ENCODE measurements around the gene BMPR1B.

DNA sequence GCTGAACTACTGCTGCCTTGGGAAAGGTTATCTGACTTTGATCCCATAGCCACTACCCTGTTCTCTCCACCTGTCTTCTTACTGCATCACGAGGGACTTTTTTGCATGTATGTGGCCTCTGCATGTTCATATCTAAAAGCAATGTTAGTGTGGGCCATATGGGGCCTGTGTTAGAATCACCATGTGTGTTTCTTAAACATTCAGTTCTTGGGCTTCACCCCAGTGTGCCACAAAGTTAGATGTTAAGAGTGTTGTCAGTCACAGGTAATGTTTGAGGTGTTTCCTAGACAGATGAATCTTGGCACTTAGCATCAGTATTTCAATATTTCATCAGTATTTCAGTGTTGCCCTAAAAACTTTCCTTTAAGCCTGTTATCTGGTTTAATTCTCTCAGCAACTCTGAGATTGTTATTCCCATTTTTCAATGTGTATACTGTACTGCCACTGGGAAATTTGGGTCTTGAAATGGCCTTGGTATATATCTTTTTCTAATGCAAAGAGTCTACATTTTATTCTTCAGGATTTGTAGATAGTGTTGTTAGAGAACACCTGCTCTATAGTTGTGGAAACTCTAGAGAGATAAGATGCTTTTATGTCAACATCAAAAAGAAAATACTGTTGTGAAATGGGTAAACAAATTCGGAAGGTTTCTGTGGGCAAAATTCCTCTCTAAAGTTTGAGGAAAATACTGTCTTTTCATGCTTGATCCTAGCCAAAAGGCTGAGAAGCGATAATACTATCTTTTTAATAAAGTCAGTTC, 259.7 kb downstream of the BMPR1B start:
- TF ChIP-seq, protein P1, sequence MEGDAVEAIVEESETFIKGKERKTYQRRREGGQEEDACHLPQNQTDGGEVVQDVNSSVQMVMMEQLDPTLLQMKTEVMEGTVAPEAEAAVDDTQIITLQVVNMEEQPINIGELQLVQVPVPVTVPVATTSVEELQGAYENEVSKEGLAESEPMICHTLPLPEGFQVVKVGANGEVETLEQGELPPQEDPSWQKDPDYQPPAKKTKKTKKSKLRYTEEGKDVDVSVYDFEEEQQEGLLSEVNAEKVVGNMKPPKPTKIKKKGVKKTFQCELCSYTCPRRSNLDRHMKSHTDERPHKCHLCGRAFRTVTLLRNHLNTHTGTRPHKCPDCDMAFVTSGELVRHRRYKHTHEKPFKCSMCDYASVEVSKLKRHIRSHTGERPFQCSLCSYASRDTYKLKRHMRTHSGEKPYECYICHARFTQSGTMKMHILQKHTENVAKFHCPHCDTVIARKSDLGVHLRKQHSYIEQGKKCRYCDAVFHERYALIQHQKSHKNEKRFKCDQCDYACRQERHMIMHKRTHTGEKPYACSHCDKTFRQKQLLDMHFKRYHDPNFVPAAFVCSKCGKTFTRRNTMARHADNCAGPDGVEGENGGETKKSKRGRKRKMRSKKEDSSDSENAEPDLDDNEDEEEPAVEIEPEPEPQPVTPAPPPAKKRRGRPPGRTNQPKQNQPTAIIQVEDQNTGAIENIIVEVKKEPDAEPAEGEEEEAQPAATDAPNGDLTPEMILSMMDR (IDR thresholded peaks at IDR 0.05) = no peak
- TF ChIP-seq POLR2AphosphoS5 (IDR thresholded peaks at IDR 0.05; ENCODE audit: low read depth, low read length) (no peak), SIN3A (IDR thresholded peaks at IDR 0.05; ENCODE audit: borderline replicate concordance, insufficient read depth, low read depth, low read length) (no peak), TCF7L2 (IDR thresholded peaks at IDR 0.05; ENCODE audit: low read depth, low read length) (no peak)
- TF ChIP-seq, protein P2, sequence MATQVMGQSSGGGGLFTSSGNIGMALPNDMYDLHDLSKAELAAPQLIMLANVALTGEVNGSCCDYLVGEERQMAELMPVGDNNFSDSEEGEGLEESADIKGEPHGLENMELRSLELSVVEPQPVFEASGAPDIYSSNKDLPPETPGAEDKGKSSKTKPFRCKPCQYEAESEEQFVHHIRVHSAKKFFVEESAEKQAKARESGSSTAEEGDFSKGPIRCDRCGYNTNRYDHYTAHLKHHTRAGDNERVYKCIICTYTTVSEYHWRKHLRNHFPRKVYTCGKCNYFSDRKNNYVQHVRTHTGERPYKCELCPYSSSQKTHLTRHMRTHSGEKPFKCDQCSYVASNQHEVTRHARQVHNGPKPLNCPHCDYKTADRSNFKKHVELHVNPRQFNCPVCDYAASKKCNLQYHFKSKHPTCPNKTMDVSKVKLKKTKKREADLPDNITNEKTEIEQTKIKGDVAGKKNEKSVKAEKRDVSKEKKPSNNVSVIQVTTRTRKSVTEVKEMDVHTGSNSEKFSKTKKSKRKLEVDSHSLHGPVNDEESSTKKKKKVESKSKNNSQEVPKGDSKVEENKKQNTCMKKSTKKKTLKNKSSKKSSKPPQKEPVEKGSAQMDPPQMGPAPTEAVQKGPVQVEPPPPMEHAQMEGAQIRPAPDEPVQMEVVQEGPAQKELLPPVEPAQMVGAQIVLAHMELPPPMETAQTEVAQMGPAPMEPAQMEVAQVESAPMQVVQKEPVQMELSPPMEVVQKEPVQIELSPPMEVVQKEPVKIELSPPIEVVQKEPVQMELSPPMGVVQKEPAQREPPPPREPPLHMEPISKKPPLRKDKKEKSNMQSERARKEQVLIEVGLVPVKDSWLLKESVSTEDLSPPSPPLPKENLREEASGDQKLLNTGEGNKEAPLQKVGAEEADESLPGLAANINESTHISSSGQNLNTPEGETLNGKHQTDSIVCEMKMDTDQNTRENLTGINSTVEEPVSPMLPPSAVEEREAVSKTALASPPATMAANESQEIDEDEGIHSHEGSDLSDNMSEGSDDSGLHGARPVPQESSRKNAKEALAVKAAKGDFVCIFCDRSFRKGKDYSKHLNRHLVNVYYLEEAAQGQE (IDR thresholded peaks at IDR 0.05; ENCODE audit: insufficient read depth in 1 of 2, low read depth in 2 of 2, low read length in 1 of 2) = no peak
